Measurements from ENCODE around the gene C10orf105.

C10orf105 gene

GRCh38 chr10:71718165-71718698 is 1.3 kb downstream of the C10orf105 start:
- no peak overlapping the region for H3K27ac ChIP-seq
- TF ChIP-seq, protein P1, sequence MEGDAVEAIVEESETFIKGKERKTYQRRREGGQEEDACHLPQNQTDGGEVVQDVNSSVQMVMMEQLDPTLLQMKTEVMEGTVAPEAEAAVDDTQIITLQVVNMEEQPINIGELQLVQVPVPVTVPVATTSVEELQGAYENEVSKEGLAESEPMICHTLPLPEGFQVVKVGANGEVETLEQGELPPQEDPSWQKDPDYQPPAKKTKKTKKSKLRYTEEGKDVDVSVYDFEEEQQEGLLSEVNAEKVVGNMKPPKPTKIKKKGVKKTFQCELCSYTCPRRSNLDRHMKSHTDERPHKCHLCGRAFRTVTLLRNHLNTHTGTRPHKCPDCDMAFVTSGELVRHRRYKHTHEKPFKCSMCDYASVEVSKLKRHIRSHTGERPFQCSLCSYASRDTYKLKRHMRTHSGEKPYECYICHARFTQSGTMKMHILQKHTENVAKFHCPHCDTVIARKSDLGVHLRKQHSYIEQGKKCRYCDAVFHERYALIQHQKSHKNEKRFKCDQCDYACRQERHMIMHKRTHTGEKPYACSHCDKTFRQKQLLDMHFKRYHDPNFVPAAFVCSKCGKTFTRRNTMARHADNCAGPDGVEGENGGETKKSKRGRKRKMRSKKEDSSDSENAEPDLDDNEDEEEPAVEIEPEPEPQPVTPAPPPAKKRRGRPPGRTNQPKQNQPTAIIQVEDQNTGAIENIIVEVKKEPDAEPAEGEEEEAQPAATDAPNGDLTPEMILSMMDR (conservative IDR thresholded peaks at IDR 0.05): no peak

DNA sequence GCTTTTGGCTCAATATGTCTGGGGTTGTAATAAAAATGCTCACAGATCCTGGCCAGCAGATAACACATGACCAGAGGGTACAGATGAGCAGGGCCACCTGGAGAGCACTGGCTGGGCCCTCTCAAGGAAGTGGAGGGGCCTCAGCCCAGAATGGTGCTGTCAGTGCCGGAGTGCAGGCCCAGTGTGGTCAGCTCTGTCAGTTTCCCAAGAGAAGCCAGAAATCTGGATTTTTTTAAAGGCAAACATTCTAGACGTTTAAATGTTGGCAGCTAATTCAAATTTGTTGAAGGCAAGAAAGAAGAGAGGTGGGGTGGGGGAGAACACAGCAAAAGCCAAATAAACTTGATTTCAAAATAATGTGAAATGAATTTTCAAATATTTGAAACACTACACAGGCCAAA is 2.0 kb downstream of the C10orf105 start:
- TF ChIP-seq, protein P1 (conservative IDR thresholded peaks at IDR 0.05): no peak
- H3K27ac ChIP-seq: no peak overlapping the region

DNA sequence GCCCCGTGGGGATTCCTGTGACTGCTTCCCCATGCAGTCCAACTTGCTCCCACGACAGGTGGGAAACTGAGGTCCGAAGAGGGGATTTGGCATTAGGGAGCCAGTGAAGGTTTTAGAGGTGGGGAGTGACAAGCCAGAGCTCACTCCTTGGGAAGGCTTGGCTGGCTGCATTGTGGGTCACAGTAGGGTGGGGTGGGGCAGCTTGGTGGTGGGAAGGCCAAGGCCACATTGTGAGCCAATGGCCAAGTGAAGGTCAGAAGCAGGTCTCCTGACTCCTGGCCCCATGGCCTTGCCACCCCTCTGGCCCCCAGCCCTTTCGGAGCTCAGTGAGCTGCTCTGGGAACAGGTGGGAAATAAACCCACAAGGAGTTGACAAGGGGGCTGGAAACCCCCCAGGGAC is 2.5 kb downstream of the C10orf105 start:
- H3K27ac ChIP-seq: no peak overlapping the region
- TF ChIP-seq, protein P1 (conservative IDR thresholded peaks at IDR 0.05): no peak

- no peak overlapping the region for H3K27ac ChIP-seq
- TF ChIP-seq, protein P1 (conservative IDR thresholded peaks at IDR 0.05): no peak
Observed at GRCh38 chr10:71716426-71716825, 3.2 kb downstream of the C10orf105 start.

GRCh38 chr10:71715860-71716259 is 3.7 kb downstream of the C10orf105 start:
- no peak overlapping the region for H3K27ac ChIP-seq

DNA sequence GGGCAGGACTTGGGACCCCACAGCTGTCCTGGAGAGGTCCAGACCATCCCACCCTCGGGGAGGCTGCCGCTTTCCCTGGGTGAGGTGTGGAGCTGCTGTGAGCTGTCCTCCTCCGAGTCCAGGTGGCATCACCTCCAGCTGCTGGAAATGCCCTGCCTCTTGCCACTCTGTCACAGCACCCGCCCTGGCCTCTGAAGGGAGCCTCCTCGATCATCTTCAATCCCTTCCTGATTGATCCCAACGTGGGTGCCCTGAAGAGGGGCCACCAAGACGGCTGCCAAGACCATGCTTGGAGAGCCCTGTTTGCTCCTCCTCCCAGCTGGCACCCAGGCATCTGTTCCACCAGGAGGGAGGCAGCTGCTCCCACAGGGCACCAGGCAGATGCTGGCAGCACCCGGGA is 4.6 kb downstream of the C10orf105 start:
- no peak overlapping the region for H3K27ac ChIP-seq
- TF ChIP-seq, protein P1 (conservative IDR thresholded peaks at IDR 0.05): no peak

More at GRCh38 chr10:71715860-71716259, 3.7 kb downstream of the C10orf105 start:
- TF ChIP-seq, protein P1 (conservative IDR thresholded peaks at IDR 0.05): no peak

GRCh38 chr10:71714592-71714991 is 5.0 kb downstream of the C10orf105 start:
- TF ChIP-seq, protein P1 (conservative IDR thresholded peaks at IDR 0.05): no peak
- H3K27ac ChIP-seq: no peak overlapping the region

Measured in VCaP (cell line).